NOMO-1 treated with dmso at 0.1 percent for 144 hours (cell line): ENCODE results near the gene ZNF407.

ENCODE experiments used
- DNase-seq: peaks from one replicate; lab custom pipeline; 2025; ENCODE audit not compliant: unreplicated experiment; lab: John Stamatoyannopoulos, UW

The ZNF407 gene

GRCh38 chr18:75110846-75111415, 513.3 kb downstream of the ZNF407 start:
- no peak for DNase-seq

DNA sequence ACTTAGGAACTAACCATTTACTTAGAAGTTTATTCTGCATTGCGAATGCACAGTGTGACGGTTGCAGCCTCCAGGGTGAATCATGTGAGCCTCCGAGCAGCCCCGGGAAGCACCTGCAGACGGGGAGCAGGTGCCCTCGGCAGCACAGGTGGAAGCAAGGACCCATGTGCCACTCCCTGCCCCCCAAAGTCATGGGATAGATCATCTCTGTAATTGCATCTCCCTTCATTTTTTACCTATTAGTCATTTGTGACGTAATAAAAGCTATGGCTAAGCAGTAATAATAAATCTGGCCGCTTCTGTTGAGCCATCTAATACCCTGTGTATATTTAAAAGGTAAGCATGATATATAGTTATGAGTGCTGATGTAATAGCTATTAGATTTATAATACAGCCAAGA, 514.1 kb downstream of the ZNF407 start:
- no peak for DNase-seq

- peak; percentile 0 for DNase-seq
Measured at GRCh38 chr18:75112186-75113096, 514.8 kb downstream of the ZNF407 start.

GRCh38 chr18:75113455-75113854, 515.8 kb downstream of the ZNF407 start:
- no peak for DNase-seq

DNA sequence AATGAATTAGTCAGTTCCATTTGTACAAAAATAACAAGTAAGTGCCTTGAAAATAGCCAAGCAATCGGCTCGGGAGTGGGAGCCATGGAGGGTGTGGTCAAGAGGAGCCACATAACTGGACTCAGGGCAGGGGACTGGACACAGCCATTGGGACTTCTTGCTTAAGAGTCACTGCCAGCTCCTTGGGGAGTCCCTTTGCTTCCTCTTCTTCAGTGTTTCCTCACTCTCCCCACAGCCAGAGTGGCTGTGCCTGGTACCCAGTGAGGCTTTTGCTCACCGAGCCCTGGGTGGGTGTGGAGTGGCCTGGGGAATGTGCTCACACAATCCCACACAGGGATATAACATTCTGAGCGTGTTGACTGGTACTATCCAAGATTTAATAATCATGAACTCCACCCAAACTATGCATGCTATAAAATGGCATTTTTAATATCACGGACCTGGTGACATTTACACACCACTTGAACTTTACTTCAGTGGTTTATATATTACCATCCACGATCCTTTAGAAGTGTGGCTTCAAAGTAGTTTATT, 516.6 kb downstream of the ZNF407 start:
- no peak for DNase-seq
